Hematopoietic multipotent progenitor cell treated with erythropoietin and hydrocortisone succinate and interleukin-3 and kit ligand, for 17 days (in vitro differentiated cells): ENCODE measurements around the gene FCRLA.

ENCODE experiments used
- DNase-seq: peaks from one replicate; pipeline ENCODE4 v3.0.0-alpha.2; 2015; ENCODE audit warnings: low spot score

Gene FCRLA

DNA sequence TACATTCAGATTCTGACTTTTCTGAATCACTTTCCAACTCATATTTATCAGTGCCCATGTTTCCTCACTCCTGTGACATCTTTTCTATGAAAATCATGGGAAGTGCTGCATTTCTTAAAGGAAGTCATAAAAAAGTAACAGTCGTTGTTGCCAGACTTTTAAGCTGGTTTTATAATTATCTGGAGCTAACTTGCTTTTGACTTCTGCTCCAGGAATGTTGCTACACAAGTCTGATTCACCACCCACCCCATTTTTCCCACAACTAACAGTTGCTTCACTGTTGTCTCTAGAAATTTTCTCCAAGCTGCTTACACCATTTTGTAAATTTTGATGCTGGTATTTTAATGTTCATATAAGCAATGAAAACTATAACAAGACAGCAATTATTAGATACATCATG, 26.5 kb downstream of the FCRLA start:
- DNase-seq: no peak

DNA sequence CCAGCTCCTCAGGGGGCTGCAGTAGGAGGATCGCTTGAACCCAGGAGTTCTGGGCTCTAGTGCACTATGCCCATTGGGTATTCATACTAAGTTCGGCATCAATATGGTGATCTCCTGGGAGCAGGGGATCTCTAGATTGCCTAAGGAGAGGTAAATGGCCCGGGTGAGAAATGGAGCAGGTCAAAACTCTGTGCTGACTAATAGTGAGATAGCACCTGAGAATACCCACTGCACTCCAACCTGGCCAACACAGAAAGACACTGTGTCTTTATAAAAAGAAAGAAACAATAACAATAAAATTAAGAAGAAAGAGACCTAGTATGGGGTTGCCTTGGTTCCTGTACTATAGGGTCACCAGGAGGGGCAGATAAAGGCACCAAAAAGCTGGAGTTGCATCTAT, 28.8 kb downstream of the FCRLA start:
- DNase-seq: no peak

DNA sequence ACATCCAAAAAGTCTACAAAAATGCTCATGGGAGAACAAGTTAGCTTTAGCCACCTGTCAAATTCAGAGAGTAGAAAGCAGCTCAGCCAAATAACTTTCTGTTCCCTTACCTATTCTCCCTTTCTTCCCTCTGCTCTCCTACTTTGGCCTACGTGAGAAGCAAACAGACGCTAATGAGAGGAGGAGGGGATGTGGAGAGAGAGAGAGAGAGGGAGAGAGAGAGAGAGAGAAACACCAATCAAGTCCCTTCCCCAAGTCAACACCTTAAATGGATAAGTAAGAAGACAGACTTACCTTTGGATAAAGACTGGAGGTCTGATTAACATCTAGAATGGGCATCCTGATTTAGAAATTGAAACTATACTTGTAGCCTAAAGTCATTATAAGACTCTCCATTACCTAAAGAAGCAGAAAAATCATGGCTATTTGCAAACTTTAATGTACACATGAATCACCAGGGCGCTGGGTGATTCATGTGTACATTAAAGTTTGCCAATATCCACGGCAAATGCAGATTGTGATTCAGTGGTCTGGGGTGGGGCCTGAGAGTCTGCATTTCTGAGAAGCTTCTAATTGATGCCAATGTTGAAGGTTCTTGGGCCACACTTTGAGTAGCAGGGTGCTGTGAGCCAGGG, 29.4 kb downstream of the FCRLA start:
- no peak for DNase-seq

DNA sequence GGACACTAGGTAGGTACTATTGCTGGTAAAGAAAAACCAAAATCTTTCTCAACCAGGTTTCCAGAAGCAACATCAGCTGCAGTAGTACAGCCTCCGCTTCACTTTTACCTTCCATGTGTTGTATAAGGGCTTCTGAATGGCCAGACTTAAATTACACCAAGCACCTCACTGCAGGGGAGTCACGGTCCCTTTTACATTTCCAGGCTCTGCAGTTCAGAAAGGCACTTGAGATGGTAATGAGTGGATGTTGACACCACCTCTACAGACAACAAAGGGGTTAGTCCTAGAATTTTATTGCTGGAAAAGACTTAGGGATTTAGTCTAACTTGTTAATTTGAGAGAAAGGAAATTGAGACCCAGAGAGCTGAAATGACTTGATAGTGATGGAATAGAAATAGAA, 30.6 kb downstream of the FCRLA start:
- DNase-seq: no peak

DNA sequence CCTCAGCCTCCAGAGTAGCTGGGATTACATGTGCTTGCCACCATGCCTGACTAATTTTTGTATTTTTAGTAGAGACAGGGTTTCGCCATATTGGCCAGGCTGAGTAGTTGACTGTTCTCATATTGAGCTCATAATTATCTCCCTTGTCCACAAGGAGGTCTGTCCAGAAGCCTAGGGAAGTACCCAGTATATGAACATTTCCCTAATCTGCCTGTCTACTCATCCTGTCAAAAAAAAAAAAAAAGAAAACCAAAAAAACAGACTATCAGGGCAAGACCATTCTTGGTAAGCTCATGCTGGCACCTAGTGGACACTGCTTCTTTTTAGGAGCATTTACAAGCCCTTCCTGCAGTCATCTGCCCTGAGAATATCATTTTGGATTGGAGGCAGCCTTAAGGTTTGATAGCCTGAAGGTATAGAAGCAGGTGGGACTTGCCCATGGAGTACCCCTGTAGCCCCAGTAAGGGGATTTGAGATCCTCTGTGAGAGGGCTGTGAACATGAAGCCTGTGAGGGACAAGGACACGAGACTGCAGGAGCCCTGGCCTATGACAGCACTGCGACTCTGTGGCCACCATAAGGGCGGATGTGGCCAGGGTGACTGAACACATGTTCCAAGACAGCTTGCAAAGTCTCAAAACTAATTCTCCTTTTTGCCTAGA, 31.7 kb downstream of the FCRLA start:
- peak; percentile 77 for DNase-seq

DNA sequence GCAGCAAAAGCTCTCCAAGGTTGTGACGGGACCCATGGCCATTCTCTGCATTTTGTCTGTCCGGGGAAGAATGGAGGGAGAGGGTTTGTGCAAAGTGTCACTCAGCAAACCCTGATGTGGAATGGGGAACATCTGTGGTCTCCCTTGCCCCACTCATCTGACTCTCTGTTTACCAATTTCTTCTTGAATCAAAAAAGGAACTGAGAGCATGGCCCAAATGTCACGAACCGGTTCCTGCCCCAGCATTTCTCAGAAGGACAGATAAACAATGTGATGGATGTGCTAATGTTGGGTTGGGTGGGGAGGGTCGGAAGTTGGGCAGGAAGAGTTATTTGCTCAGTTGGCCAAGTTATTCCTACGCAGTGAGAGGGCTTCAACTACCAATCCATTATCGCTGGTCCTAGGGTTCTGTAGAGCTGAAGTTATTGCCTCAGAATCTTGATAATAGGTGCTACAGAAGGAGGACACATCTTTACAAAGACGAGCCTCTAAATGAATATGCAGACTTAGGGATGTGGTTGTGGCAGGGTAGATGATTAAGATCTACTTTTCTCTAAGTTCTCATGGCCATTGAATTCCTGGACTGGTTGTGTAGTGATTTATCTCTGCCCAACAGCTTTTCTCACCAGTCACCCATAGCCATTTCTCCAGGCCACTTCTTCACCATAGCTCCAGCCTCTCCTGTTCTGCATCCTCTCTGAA, 33.0 kb downstream of the FCRLA start:
- DNase-seq: no peak

DNA sequence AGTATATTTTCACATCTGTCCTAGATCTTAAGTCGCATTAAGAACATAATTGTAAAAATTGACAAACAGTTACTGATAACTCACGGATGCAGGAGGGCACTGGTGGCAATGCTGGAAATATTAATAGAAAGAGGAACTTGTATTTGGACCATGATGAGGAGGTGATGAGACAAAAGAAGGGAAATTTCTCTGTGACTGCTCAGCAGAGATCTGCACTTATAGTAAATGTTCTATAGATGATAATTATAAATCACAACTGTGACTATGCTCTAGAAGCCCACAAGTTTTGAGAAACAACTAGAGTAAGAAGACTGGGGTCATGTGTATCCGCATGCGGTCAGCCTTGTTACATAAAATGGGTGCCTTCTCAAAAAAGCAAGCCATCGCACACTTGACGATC, 33.9 kb downstream of the FCRLA start:
- DNase-seq: no peak

DNA sequence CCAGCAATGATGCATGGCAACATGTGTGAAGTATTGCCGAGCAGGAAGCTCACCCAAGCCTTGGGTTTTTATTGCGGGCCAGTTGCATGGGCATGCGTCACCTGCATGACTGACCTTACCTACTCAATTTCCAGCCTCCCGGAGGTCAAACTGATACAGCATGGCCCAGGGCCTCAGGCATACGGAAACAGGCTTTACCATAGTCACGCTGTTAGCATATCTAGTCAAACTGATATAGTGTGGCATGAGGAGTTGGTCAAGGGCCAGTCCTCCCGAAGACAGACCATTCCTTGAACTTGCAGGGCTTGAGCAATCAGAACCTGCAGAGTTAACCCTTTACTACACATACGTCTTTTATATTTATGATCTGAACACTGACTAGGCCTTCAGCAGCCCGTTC, 36.2 kb downstream of the FCRLA start:
- no peak for DNase-seq

DNA sequence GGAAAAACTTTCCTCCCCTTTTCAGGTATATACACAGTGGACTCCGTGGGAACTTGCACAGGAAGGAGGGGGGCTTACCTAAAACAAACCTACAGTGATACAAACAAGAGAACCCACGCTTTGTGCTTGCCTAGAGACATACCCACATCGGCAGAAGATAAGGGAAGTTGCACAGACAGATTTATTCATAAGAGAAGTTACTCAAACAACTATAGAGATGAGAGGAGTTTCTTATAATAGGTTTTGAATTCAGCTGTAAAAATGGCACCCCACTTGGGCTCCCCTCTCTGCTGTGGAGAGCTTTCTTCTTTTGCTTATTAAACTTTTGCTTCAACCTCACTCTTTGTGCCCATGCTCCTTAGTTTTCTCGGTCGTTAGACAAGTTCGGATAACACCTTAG, 40.8 kb downstream of the FCRLA start:
- DNase-seq: no peak

DNA sequence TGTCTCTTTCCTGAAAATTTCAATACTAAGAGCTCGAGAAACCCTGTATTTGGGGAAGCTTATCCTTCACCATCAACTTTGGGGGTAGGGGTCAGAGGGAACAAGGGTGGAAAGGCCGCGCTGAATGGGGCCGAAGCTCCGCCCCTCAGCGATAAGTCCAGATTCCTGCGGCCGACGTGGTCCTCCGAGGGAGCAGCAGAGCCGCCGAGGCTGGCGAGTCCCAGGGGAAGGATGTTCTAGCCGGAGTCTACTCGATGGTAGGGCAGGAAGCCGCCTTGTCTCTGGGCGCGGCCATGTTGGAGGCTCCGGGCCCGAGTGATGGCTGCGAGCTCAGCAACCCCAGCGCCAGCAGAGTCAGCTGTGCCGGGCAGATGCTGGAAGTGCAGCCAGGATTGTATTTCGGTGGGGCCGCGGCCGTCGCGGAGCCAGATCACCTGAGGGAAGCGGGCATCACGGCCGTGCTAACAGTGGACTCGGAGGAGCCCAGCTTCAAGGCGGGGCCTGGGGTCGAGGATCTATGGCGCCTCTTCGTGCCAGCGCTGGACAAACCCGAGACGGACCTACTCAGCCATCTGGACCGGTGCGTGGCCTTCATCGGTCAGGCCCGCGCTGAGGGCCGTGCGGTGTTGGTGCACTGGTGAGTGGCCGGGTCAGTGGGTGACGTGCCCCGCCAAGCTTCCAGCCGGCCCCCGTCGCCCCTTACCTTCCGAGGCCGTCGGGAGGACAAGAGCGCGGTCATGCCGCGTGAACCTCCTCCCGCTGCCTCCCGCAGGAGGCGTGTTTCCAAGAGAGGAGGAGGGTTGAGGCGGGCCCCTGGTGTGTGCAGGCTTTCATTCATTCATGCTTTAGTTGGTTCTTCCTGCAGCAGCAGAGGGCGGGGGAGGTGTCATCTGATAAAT, 42.7 kb downstream of the FCRLA start, which contains the start of gene DUSP12:
Gene DUSP12 (plus strand): TSS at position 278 of the 899 bp plus-strand sequence. CDS start 16 bp downstream, at position 294.
- DNase-seq: peak; percentile 86

DNA sequence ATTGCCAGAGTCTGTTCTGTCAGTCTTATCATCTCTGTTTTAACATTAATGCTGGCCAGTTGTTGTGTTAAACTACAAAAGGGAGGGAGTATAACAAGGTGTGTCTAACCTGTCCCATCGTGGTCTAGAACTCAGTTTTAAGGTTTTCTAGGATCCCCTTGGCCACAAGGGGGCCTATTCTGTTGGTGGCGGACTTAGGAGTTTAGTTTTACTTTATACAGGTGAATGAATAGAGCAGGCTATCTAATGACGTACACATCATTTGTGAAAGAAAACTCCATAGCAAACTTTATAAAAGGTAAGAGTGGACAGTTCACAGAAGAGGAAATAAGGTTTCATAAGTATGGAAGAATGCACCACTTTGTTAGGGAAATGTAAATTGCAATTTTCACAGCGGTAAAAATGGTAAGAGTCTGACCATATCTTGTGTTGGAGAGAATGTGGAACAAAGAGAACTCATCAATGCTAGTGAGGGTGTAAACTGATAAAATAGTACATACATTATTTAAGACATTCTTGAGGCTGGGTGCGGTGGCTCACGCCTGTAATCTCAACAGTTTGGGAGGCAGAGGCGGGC, 56.6 kb downstream of the FCRLA start:
- DNase-seq: peak; percentile 71
